GM12874 (cell line): ENCODE results near the gene TMEM170A.

ENCODE experiments used
- CTCF ChIP-seq: IDR thresholded peaks from 2 replicates; pipeline ENCODE4 v1.5.1; 2011; ENCODE audit warnings: low read depth, mild to moderate bottlenecking, control low read depth, low read length, moderate library complexity; ENCODE audit not compliant: insufficient read depth

Gene TMEM170A

GRCh38 chr16:75406943-75407342 lies 57.5 kb downstream of the TMEM170A start:
- no peak for TF ChIP-seq CTCF

- TF ChIP-seq CTCF, result peak; percentile 25; the same call in 1 of the 2 replicates
Observed at GRCh38 chr16:75402821-75403475, 61.5 kb downstream of the TMEM170A start.

GRCh38 chr16:75402159-75402820 lies 62.2 kb downstream of the TMEM170A start:
- TF ChIP-seq CTCF, result no peak

GRCh38 chr16:75401691-75402090 lies 62.8 kb downstream of the TMEM170A start:
- no peak for TF ChIP-seq CTCF

GRCh38 chr16:75398333-75398732 lies 66.2 kb downstream of the TMEM170A start:
- no peak for TF ChIP-seq CTCF

- no peak for TF ChIP-seq CTCF
Observed at GRCh38 chr16:75394941-75395340, 69.5 kb downstream of the TMEM170A start.
